Kidney (tissue), 14 donors: ENCODE results near the gene MAP3K7CL. TPM values are rescaled to one million over a fixed set of nuclear protein-coding genes. Genes with fewer than 3 reads are reported as not detected.

Experiments
- DNase-seq, 5 donors: peaks; one replicate each; pipeline ENCODE4 v3.0.0-alpha.2; 2013 to 2020
- FAIRE-seq: peaks from 2 replicates; lab custom pipeline; 2012; peaks lifted over from hg19 to GRCh38; lab: Jason Lieb, UNC
- H3K27ac ChIP-seq, 2 donors: one replicate each; pipeline ENCODE4 v1.7.0; 2013; ENCODE audit warnings: low read depth in 2 of 2, low read length in 2 of 2, inconsistent platforms in 1 of 2
- H3K27me3 ChIP-seq: one replicate; pipeline ENCODE4 v1.7.1; 2013; ENCODE audit warnings: low read length, inconsistent platforms; ENCODE audit not compliant: control insufficient read depth, insufficient read depth
- H3K36me3 ChIP-seq, 3 donors: one replicate each; pipeline versions ENCODE4 v1.7.0 to v1.7.1; 2013; ENCODE audit warnings: low read length in 3 of 3, control low read depth in 1 of 3, inconsistent platforms in 1 of 3; ENCODE audit not compliant: insufficient read depth in 3 of 3, control insufficient read depth in 2 of 3
- H3K4me1 ChIP-seq, 3 donors: one replicate each; pipeline versions ENCODE4 v1.7.0 to v1.7.1; 2013; ENCODE audit warnings: low read length in 3 of 3, inconsistent platforms in 1 of 3, low read depth in 1 of 3; ENCODE audit not compliant: control insufficient read depth in 2 of 3, insufficient read depth in 2 of 3
- H3K4me3 ChIP-seq, 3 donors: one replicate each; pipeline versions ENCODE4 v1.7.0 to v1.8.1; 2013; ENCODE audit warnings: low read length in 3 of 3, control low read depth in 1 of 3, inconsistent platforms in 1 of 3
- H3K9ac ChIP-seq, 3 donors: one replicate each; pipeline versions ENCODE4 v1.7.0 to v1.7.1; 2013; ENCODE audit warnings: low read length in 3 of 3, control low read depth in 1 of 3, inconsistent platforms in 1 of 3
- H3K9me3 ChIP-seq, 3 donors: one replicate each; pipeline versions ENCODE4 v1.7.0 to v1.7.1; 2013; ENCODE audit warnings: low read length in 3 of 3, control low read depth in 1 of 3, inconsistent platforms in 1 of 3; ENCODE audit not compliant: control insufficient read depth in 2 of 3, insufficient read depth in 1 of 3
- CTCF ChIP-seq: IDR thresholded peaks from 3 replicates; pipeline ENCODE4 v1.5.1; 2012; ENCODE audit warnings: mild to moderate bottlenecking, moderate library complexity, borderline replicate concordance; ENCODE audit not compliant: insufficient read depth; ENCODE audit errors: extremely low read depth
- intact Hi-C: fragments of 100-400 bp; cut with DNase I; formaldehyde crosslinking; loops from one replicate; pipeline ENCODE4 v1.11.1; 2022
- polyA plus RNA-seq: library from polyadenylated mRNA; stranded (reverse); fragments of 350-450 nt; fragmentation: Illumina TruSeq; extraction: RNeasy Lipid Tissue Mini Kit (QIAGEN cat#74804); gene quantifications from one replicate; pipeline ENCODE4 v1.2.3, GENCODE V29; 2014; ENCODE audit warnings: low read depth, low replicate concordance; ENCODE audit not compliant: insufficient read depth
- total RNA-seq: library from RNA; stranded (reverse); fragmentation: NEBNext Ultra II Directional; extraction: Animal tissue kit (Norgen Biotek cat#: 25700); gene quantifications from one replicate; pipeline ENCODE4 v1.2.1, GENCODE V29; 2021
- donor health status: control.
- donor health status: control.
- donor health status: control.
- donor health status: control.
- donor health status: control.
- donor health status: DM: yes; HTN: yes; CAD: no.
- donor health status: Normal renal cell carcinoma (clear cell type).

The MAP3K7CL gene
- total and polyA plus RNA-seq, 2 donors from 2014 or later = 5.4 to 12.7 TPM

- intact Hi-C loops = no loop called here
- Histone ChIP-seq H3K9me3 (peaks cover 2 to 7% (median 2%) of the 10 kb centered on the region in 3 donors), H3K27ac (no peak overlapping the region), H3K36me3 (no peaks in the 10 kb centered on the region), H3K9ac (no peak overlapping the region), H3K4me1 (no peaks in the 10 kb centered on the region), H3K27me3 (no peaks in the 10 kb centered on the region), H3K4me3 (no peak overlapping the region)
- no peak for TF ChIP-seq CTCF
- FAIRE-seq (no peak), DNase-seq (no peak)
Measured at GRCh38 chr21:29205009-29205408, 74.6 kb downstream of the MAP3K7CL start.

GRCh38 chr21:29205988-29206387 is 75.5 kb downstream of the MAP3K7CL start:
- TF ChIP-seq CTCF = no peak
- peaks cover 0 to 6% (median under 1%) of the 10 kb centered on the region in 3 donors for H3K9me3 ChIP-seq
- DNase-seq (no peak), FAIRE-seq (no peak)
- no peaks in the 10 kb centered on the region for H3K36me3 ChIP-seq
- H3K9ac ChIP-seq = no peak overlapping the region
- intact Hi-C loops = no loop called here
- no peaks in the 10 kb centered on the region for H3K27me3 ChIP-seq
- H3K4me3 ChIP-seq = no peak overlapping the region
- no peak overlapping the region for H3K27ac ChIP-seq
- H3K4me1 ChIP-seq = no peaks in the 10 kb centered on the region

GRCh38 chr21:29206445-29206844 is 76.0 kb downstream of the MAP3K7CL start:
- intact Hi-C loops = no loop called here
- H3K4me1 ChIP-seq = no peaks in the 10 kb centered on the region
- no peaks in the 10 kb centered on the region for H3K36me3 ChIP-seq
- no peaks in the 10 kb centered on the region for H3K27me3 ChIP-seq
- TF ChIP-seq CTCF = no peak
- no peak for FAIRE-seq
- no peak overlapping the region for H3K27ac ChIP-seq
- peaks cover 0 to 1% (median 0%) of the 10 kb centered on the region in 3 donors for H3K9me3 ChIP-seq
- DNase-seq = no peak
- no peak overlapping the region for H3K9ac ChIP-seq
- H3K4me3 ChIP-seq = no peak overlapping the region

GRCh38 chr21:29207201-29207600 is 76.8 kb downstream of the MAP3K7CL start:
- intact Hi-C loops = no loop called here
- Histone ChIP-seq H3K9me3 (no peaks in the 10 kb centered on the region), H3K9ac (no peak overlapping the region), H3K4me3 (no peak overlapping the region), H3K4me1 (no peaks in the 10 kb centered on the region), H3K27me3 (no peaks in the 10 kb centered on the region), H3K27ac (no peak overlapping the region), H3K36me3 (no peaks in the 10 kb centered on the region)
- FAIRE-seq = no peak
- DNase-seq = no peak
- no peak for TF ChIP-seq CTCF
